ENCODE data around the gene CDC42EP5.

The CDC42EP5 gene

DNA sequence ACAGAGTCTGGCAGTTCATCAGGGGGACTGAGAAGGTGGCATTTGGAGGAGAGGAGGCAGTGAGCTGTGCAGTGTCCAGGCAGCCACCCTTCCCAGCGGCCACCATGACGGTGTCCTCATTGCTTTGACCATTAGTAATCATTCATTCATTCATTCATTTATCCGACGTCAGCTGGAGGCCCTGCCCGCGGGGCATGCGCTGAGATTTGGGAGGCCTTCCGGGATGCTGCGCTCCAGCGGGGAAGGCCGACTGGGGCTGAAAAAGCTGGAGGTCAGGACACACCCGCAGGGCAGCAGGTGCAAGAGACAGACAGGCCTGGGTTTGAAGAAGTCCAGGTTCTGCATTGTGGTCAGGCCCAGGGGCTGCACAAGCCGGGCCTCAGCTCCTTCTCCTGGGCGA is 48.9 kb downstream of the CDC42EP5 start:
- DNase-seq, result no peak

DNA sequence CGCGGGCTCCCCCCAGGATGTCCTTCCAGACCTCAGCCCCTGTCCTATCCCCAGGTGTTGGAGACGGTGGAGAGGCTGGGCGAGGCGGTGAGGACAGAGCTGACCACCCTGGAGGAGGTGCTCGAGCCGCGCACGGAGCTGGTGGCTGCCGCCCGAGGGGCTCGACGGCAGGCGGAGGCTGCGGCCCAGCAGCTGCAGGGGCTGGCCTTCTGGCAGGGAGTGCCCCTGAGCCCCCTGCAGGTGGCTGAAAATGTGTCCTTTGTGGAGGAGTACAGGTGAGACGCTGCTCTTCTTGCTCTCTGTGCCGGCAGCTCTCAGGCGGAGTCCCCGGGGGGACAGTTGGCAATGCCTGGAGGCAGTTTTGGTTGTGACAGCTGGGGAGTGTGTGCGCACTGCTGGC is 51.0 kb downstream of the CDC42EP5 start:
- no peak for DNase-seq

DNA sequence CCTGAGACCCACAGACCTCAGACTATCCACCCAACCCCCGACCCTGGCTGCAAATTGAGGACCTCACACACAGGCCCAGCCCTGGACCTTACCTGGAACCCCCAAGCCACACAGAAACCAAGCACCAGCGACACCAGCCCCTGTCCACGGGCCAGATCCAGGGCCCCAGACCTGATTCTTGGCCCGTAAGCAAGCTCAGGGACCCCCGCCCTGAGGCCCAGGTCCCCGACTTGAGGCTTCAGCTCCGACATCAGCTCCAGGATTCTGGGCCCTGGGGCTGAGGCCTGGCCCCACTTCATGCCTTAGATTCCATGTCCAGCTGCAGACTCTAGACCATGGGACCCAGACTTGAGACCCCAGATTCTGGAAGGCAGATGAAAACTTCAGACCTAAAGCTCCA is 51.6 kb downstream of the CDC42EP5 start:
- DNase-seq, result no peak

GRCh38 chr19:54421169-54421516 is 52.0 kb downstream of the CDC42EP5 start:
- DNase-seq, result no peak

DNA sequence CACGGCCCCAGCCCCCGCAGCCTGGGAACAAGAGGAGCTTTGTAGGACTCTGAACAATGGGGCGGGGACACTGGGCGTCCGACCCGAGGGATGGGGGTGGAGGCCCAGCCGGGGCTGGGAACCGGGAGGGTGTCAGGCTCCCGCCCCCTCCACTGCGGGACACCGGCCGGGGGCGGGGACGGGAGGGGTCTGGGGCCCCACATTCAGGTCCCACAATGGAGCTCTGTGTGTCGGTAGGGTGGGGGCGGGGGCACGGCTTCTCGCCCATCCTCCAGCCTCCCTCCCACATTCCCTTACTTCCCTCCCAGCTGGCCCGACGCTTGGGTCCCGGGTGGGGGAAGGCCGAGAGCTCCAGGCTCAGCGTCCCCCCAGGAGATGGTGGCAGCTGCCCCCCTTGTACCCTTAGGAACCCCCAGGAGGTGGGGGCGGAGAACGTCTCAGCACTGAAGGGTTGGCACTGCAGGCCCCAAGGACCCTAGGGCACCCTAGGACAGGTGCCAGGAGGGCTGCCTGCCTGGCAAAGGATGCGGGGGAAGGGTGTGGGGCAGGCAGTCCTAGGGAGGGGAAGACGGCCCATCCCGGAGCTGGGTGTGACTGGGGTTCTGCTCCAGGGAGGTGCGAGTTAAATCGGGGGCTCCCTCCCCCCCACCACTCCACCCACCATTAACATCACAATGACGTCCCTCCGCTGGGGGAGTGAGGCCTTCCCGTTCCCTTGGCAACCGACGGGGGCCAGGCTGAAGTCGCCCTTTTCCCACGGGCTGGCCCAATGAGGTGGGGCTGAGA is 52.5 kb downstream of the CDC42EP5 start:
- no peak for DNase-seq

- no peak for DNase-seq
Observed at GRCh38 chr19:54420068-54420382, 53.1 kb downstream of the CDC42EP5 start.

DNA sequence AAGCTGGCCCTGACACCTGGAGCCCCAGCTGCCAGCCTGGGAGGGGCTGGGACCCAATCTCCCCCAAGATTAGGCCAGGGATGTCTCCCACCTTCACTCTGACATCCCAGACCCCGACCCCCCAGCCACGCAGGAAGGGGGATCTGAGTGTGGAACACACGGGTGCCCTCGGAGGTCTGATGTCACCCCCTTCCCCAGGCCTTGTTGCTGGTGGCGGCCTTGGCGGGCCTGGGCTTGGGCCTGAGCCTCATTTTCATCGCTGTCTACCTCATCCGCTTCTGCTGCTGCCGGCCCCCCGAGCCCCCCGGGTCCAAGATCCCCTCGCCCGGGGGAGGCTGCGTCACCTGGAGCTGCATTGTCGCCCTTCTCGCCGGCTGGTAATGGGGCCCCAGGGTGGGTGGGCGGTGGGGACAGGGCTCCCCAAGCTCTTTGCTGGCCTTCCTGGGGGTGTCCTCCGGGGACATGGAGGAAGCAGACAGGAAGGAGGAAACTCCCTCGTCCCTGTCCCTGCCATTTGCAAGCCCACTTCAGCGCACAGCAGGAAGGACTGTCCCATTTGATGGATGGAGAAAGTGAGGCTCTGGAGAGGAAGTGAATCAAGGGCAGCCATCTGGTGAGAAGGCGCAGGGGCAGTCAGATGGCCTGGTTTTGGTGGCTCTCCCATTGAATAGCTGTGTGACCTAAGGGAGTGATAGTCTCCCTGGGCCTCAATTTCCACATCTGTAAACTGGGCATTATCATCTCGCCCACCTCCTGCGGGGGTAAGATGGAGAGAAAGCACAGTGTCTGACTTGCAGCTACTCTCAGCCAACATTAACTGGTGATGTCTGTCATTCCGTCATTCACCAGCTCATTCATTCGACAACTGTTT is 53.9 kb downstream of the CDC42EP5 start:
- no peak for DNase-seq

- no peak for DNase-seq
Observed at GRCh38 chr19:54418030-54418929, 54.8 kb downstream of the CDC42EP5 start.

- no peak for DNase-seq
Observed at GRCh38 chr19:54416695-54417491, 56.2 kb downstream of the CDC42EP5 start.

DNA sequence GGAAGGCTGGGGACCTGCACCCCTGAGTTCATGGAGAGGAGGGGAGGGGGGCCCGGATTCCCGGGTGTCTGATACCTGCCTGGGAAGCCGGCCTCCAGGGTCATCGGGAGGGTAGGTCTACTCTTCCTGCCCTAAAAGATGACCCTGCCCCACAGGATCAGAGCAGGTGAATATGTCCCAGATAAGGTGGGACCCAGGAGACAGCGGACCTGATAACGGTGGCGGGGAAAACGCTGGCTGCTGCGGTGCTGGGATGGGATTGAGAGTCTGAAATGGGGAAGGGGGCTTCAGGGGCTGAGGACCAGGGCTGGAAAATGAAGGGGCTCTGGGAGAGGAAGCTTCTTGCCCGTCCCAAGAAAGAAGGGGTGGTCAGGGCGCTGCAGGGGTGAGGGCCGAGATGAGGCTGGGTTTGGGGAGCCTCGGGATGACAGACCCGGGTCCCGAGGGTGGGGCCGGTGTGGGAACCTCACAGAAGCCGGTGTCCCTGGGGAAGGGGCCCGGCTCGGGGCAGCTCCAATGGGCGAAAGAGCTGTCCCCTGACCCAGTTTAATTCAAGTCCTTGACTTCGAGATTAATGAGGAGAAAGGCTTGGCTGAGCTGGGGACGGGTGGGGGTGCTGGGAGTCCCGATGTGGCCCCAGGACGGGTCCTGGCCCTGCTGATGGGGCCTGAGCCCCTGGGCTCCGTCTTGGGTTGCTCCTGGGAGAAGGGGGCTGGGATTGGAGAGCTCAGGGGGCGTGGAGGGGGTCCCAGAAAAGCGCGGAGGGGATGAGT is 57.0 kb downstream of the CDC42EP5 start:
- no peak for DNase-seq

DNA sequence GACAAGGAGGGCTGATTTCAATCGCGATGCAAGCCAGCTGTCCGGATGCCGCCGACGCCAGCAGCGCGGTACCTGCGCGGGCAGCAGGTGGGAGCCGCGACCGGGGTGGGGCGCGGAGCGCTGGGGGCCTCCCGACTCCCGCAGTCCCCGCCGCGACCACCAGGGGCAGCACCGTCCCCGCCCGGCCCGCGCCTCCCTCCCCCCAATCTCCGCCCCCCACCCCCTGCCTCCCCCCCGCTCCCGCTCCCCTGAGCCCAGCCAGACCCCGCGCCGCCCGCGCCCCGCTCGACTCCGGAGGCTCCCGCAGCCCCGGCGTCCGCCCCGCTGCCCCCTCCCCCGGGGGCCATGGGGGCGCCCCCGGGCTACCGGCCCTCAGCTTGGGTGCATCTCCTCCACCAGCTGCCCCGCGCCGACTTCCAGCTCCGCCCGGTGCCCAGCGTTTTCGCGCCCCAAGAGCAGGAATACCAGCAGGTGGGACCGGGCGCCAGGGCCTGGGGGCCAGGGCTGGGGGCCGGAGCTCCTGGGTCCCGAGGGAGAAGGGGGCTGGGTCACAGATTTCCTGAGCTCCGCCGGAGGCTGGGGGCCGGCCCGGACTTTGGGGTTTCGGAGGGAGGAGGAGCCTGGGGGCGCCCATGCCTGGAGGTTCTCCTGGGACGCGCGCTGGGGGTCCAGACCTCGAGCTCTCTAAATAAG is 57.7 kb downstream of the CDC42EP5 start, which contains the start of gene TTYH1:
Gene TTYH1, plus strand, starts transcription at position 257 of the 693 bp plus-strand sequence. Its CDS starts 89 bp downstream, at position 346.
- no peak for DNase-seq
